Heart left ventricle (tissue), 13 donors: ENCODE measurements around the gene ADGRD1.

Source experiments
- POLR2A ChIP-seq, 2 donors: fragments of 450-650 bp; IDR thresholded peaks; one replicate each; pipeline ENCODE4 v1.6.1; 2017; ENCODE audit warnings: antibody characterized with exemption in 2 of 2, mild to moderate bottlenecking in 2 of 2, moderate library complexity in 2 of 2
- TF ChIP-seq, protein P1 (sequence below), 12 donors: fragments of 200-600 bp; sonication (generic) in 4 of 12; IDR thresholded peaks; one replicate each; pipeline versions ENCODE4 v1.5.0 to v1.8.0; 2018 to 2022; ENCODE audit warnings: antibody characterized with exemption in 12 of 12, mild to moderate bottlenecking in 5 of 12
- donor health status: ischemic (EF 13 %, LVEDD 7.1; RV severe dilation, severe dysfunction).
- donor health status: DM: no; HTN: yes; CAD: no.
- donor health status: DM: no; HTN: no; CAD: no.
- donor health status: ischemic (EF 25% LVEDD 6.9; RV normal size, moderate dysfunction).
- donor health status: ischemic (EF 25% LVEDD 5.7; RV mildly dilated, moderate dysfunction).
- donor health status: ischemic (EF 35%, LVEDD 5.7; RV mildly dilated, moderate dysfunction).
- donor health status: nonischemic (EF 11% LVEDD 7.7; RV severe dilation, severe dysfunction).
- donor health status: DM: yes; HTN: yes; CAD: no.
- donor health status: PGD.
- donor health status: ischemic (EF 29% LVEDD 5.4; RV normal size, mild dysfunction).
- donor health status: nonischemic (EF 23%, LVEDD 6.1; RV moderate dilation, normal function).

- TF ChIP-seq POLR2A (IDR thresholded peaks at IDR 0.05), result no peak
- TF ChIP-seq, protein P1, sequence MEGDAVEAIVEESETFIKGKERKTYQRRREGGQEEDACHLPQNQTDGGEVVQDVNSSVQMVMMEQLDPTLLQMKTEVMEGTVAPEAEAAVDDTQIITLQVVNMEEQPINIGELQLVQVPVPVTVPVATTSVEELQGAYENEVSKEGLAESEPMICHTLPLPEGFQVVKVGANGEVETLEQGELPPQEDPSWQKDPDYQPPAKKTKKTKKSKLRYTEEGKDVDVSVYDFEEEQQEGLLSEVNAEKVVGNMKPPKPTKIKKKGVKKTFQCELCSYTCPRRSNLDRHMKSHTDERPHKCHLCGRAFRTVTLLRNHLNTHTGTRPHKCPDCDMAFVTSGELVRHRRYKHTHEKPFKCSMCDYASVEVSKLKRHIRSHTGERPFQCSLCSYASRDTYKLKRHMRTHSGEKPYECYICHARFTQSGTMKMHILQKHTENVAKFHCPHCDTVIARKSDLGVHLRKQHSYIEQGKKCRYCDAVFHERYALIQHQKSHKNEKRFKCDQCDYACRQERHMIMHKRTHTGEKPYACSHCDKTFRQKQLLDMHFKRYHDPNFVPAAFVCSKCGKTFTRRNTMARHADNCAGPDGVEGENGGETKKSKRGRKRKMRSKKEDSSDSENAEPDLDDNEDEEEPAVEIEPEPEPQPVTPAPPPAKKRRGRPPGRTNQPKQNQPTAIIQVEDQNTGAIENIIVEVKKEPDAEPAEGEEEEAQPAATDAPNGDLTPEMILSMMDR (IDR thresholded peaks at IDR 0.05), result no peak
These were observed 136.8 kb downstream of the ADGRD1 start for GRCh38 chr12:131090274-131091210.
